ENCODE data around the gene PPAN. TPM values are rescaled to one million over a fixed set of nuclear protein-coding genes. Genes with fewer than 3 reads are reported as not detected.
A peak's percentile ranks its signal among the peaks of the same experiment; 100 is the strongest.

Gene PPAN
- polyA plus RNA-seq, 6 donors from 2014 or later = 7.8 to 30.7 (median 15.1) TPM

GRCh38 chr19:10095948-10096614 lies 10.1 kb upstream of the PPAN start:
- Mint-ChIP-seq H3K4me1 (peaks cover 32 to 44% (median 33%) of the 10 kb centered on the region in 3 donors), H3K9me3 (no peaks in the 10 kb centered on the region), H3K27ac (peak overlapping the region in 3 of 6 donors; percentile 57 to 74 (median 73)), H3K36me3 (peaks cover 6 to 25% of the 10 kb centered on the region in 2 donors), H3K4me3 (peak overlapping the region; percentile 35 to 78 (median 68)), H3K27me3 (no peaks in the 10 kb centered on the region)
- peak; percentile 85 for DNase-seq
- peak; percentile 86 to 87 for ATAC-seq (ENCODE audit: low read depth in 2 of 2)

- Mint-ChIP-seq H3K4me1 (peaks cover 30 to 46% (median 31%) of the 10 kb centered on the region in 3 donors), H3K4me3 (peak overlapping the region in 7 of 8 donors; percentile 35 to 74 (median 57)), H3K36me3 (peaks cover 6 to 21% of the 10 kb centered on the region in 2 donors), H3K9me3 (no peaks in the 10 kb centered on the region), H3K27me3 (no peaks in the 10 kb centered on the region), H3K27ac (peak overlapping the region in 3 of 6 donors; percentile 49 to 82 (median 57))
- no peak for DNase-seq
- ATAC-seq (ENCODE audit: low read depth in 2 of 2) = no peak
Measured at GRCh38 chr19:10096615-10096963, 9.6 kb upstream of the PPAN start.

- no peaks in the 10 kb centered on the region for H3K27me3 Mint-ChIP-seq
- peaks cover 45 to 70% (median 51%) of the 10 kb centered on the region in 3 donors for H3K4me1 Mint-ChIP-seq
- DNase-seq (no peak), ATAC-seq (ENCODE audit: low read depth in 2 of 2) (no peak)
- H3K36me3 Mint-ChIP-seq = no peaks in the 10 kb centered on the region
- H3K4me3 Mint-ChIP-seq = peak overlapping the region in 7 of 8 donors; percentile 17 to 69 (median 33)
- peak overlapping the region in 4 of 6 donors; percentile 33 to 97 (median 68) for H3K27ac Mint-ChIP-seq
- peaks cover 0 to 2% (median 0%) of the 10 kb centered on the region in 7 donors for H3K9me3 Mint-ChIP-seq
Measured at GRCh38 chr19:10100163-10100785, 5.9 kb upstream of the PPAN start.

- Mint-ChIP-seq H3K36me3 (peaks cover 0 to 4% of the 10 kb centered on the region in 2 donors), H3K27ac (peak overlapping the region; percentile 97 to 100 (median 99)), H3K27me3 (no peaks in the 10 kb centered on the region), H3K9me3 (peaks cover 0 to 4% (median 0%) of the 10 kb centered on the region in 7 donors), H3K4me1 (peaks cover 58 to 80% (median 69%) of the 10 kb centered on the region in 3 donors), H3K4me3 (peak overlapping the region; percentile 68 to 87 (median 80))
- peak; percentile 82 for DNase-seq
- ATAC-seq (ENCODE audit: low read depth in 2 of 2) = peak; percentile 71 to 78
Measured at GRCh38 chr19:10102787-10103236, 3.4 kb upstream of the PPAN start.

GRCh38 chr19:10104130-10104513 lies 2.0 kb upstream of the PPAN start:
- Mint-ChIP-seq H3K36me3 (peaks cover 0 to 4% of the 10 kb centered on the region in 2 donors), H3K4me3 (peak overlapping the region in 4 of 8 donors; percentile 59 to 84 (median 68)), H3K27ac (peak overlapping the region; percentile 96 to 100 (median 96)), H3K4me1 (peaks cover 54 to 70% (median 64%) of the 10 kb centered on the region in 3 donors), H3K9me3 (peaks cover 0 to 4% (median 0%) of the 10 kb centered on the region in 7 donors), H3K27me3 (no peaks in the 10 kb centered on the region)
- ATAC-seq (ENCODE audit: low read depth in 2 of 2) (no peak), DNase-seq (no peak)

GRCh38 chr19:10104665-10105508 lies 1.3 kb upstream of the PPAN start:
- H3K27me3 Mint-ChIP-seq = no peaks in the 10 kb centered on the region
- H3K9me3 Mint-ChIP-seq = peaks cover 0 to 4% (median 0%) of the 10 kb centered on the region in 7 donors
- H3K27ac Mint-ChIP-seq = peak overlapping the region; percentile 96 to 100 (median 96)
- ATAC-seq (ENCODE audit: low read depth in 2 of 2) = peak; percentile 28 to 56
- H3K4me3 Mint-ChIP-seq = peak overlapping the region; percentile 66 to 94 (median 88)
- peaks cover 0 to 4% of the 10 kb centered on the region in 2 donors for H3K36me3 Mint-ChIP-seq
- H3K4me1 Mint-ChIP-seq = peaks cover 48 to 65% (median 56%) of the 10 kb centered on the region in 3 donors
- peak; percentile 69 for DNase-seq

- peaks cover 0 to 4% (median 0%) of the 10 kb centered on the region in 7 donors for H3K9me3 Mint-ChIP-seq
- DNase-seq (no peak), ATAC-seq (ENCODE audit: low read depth in 2 of 2) (no peak)
- H3K36me3 Mint-ChIP-seq = peaks cover 4% of the 10 kb centered on the region in 2 donors
- no peaks in the 10 kb centered on the region for H3K27me3 Mint-ChIP-seq
- peaks cover 50 to 67% (median 55%) of the 10 kb centered on the region in 3 donors for H3K4me1 Mint-ChIP-seq
- peak overlapping the region; percentile 66 to 94 (median 88) for H3K4me3 Mint-ChIP-seq
- peak overlapping the region; percentile 96 to 100 (median 96) for H3K27ac Mint-ChIP-seq
Measured at GRCh38 chr19:10105509-10106099, 558 bp upstream of the PPAN start.

- peak overlapping the region in 5 of 6 donors; percentile 34 to 100 (median 93) for H3K27ac Mint-ChIP-seq
- ATAC-seq (ENCODE audit: low read depth in 2 of 2) (no peak), DNase-seq (no peak)
- H3K4me3 Mint-ChIP-seq = peak overlapping the region; percentile 66 to 94 (median 88)
- peaks cover 4 to 7% of the 10 kb centered on the region in 2 donors for H3K36me3 Mint-ChIP-seq
- no peaks in the 10 kb centered on the region for H3K27me3 Mint-ChIP-seq
- H3K9me3 Mint-ChIP-seq = peaks cover 0 to 4% (median 0%) of the 10 kb centered on the region in 7 donors
- H3K4me1 Mint-ChIP-seq = peaks cover 54 to 66% (median 64%) of the 10 kb centered on the region in 3 donors
Measured at GRCh38 chr19:10107254-10107653, 1.1 kb downstream of the PPAN start.

GRCh38 chr19:10107817-10108367 lies 1.7 kb downstream of the PPAN start:
- DNase-seq = no peak

GRCh38 chr19:10109528-10109927 lies 3.4 kb downstream of the PPAN start:
- no peak for DNase-seq
- Mint-ChIP-seq H3K36me3 (peaks cover 4 to 7% of the 10 kb centered on the region in 2 donors), H3K27me3 (no peaks in the 10 kb centered on the region), H3K27ac (peak overlapping the region in 2 of 6 donors; percentile 57 to 71), H3K4me1 (peaks cover 48 to 63% (median 58%) of the 10 kb centered on the region in 3 donors), H3K4me3 (peak overlapping the region in 4 of 8 donors; percentile 6 to 66 (median 18)), H3K9me3 (peaks cover 0 to 4% (median 0%) of the 10 kb centered on the region in 7 donors)
- no peak for ATAC-seq (ENCODE audit: low read depth in 2 of 2)

More at GRCh38 chr19:10107817-10108367, 1.7 kb downstream of the PPAN start:
- peak overlapping the region in 2 of 6 donors; percentile 84 to 100 for H3K27ac Mint-ChIP-seq
- peaks cover 54 to 66% (median 64%) of the 10 kb centered on the region in 3 donors for H3K4me1 Mint-ChIP-seq
- H3K27me3 Mint-ChIP-seq = no peaks in the 10 kb centered on the region
- H3K4me3 Mint-ChIP-seq = peak overlapping the region in 7 of 8 donors; percentile 19 to 92 (median 84)
- H3K36me3 Mint-ChIP-seq = peaks cover 4 to 7% of the 10 kb centered on the region in 2 donors
- ATAC-seq (ENCODE audit: low read depth in 2 of 2) = no peak
- peaks cover 0 to 4% (median 0%) of the 10 kb centered on the region in 7 donors for H3K9me3 Mint-ChIP-seq

GRCh38 chr19:10110076-10110971 lies 4.2 kb downstream of the PPAN start:
- H3K36me3 Mint-ChIP-seq = peaks cover 4 to 7% of the 10 kb centered on the region in 2 donors

More at GRCh38 chr19:10110076-10110971, 4.2 kb downstream of the PPAN start:
- no peak for ATAC-seq (ENCODE audit: low read depth in 2 of 2)
- H3K27me3 Mint-ChIP-seq = no peaks in the 10 kb centered on the region
- peak overlapping the region in 7 of 8 donors; percentile 35 to 76 (median 61) for H3K4me3 Mint-ChIP-seq
- H3K27ac Mint-ChIP-seq = peak overlapping the region in 5 of 6 donors; percentile 22 to 88 (median 63)
- peaks cover 0 to 2% (median 0%) of the 10 kb centered on the region in 7 donors for H3K9me3 Mint-ChIP-seq
- H3K4me1 Mint-ChIP-seq = peaks cover 43 to 55% (median 51%) of the 10 kb centered on the region in 3 donors
- DNase-seq = no peak

Data from naive B cell (primary cell).